RWPE1 (cell line): ENCODE data around the gene BICDL1.

ENCODE experiments used
- CTCF ChIA-PET: fragments of 350-600 bp; sonication (Branson Sonifier 250); formaldehyde crosslinking; extraction: SDS; loops from one replicate; lab custom pipeline; 2021; lab: Yijun Ruan, JAX
- POLR2A ChIA-PET: fragments of 400-600 bp; formaldehyde crosslinking; extraction: SDS; loops from one replicate; lab custom pipeline; 2020; ENCODE audit warnings: antibody characterized with exemption; ENCODE audit not compliant: low non-redundant PET; lab: Yijun Ruan, JAX
- DNase-seq: peaks from one replicate; pipeline ENCODE4 v3.0.0; 2012; ENCODE audit warnings: low spot score
- H3K27ac ChIP-seq: fragments of 450-650 bp; 2 replicates; pipeline ENCODE4 v1.5.1; 2017
- CTCF ChIP-seq: fragments of 450-650 bp; conservative IDR thresholded peaks from 2 replicates; pipeline ENCODE4 v1.5.1; 2017; ENCODE audit warnings: low read depth, mild to moderate bottlenecking

BICDL1 gene

GRCh38 chr12:120091371-120092090 is 102.5 kb downstream of the BICDL1 start:
- ChIA-PET POLR2A (no interaction called here), CTCF (interaction anchor here (0.6 kb wide), 1 partner anchor 203 kb away, joined by 6 read pairs; no protein-coding TSS in a partner anchor)
- peak overlapping the region; percentile 63 for H3K27ac ChIP-seq
- TF ChIP-seq CTCF: no peak
- no peak for DNase-seq

DNA sequence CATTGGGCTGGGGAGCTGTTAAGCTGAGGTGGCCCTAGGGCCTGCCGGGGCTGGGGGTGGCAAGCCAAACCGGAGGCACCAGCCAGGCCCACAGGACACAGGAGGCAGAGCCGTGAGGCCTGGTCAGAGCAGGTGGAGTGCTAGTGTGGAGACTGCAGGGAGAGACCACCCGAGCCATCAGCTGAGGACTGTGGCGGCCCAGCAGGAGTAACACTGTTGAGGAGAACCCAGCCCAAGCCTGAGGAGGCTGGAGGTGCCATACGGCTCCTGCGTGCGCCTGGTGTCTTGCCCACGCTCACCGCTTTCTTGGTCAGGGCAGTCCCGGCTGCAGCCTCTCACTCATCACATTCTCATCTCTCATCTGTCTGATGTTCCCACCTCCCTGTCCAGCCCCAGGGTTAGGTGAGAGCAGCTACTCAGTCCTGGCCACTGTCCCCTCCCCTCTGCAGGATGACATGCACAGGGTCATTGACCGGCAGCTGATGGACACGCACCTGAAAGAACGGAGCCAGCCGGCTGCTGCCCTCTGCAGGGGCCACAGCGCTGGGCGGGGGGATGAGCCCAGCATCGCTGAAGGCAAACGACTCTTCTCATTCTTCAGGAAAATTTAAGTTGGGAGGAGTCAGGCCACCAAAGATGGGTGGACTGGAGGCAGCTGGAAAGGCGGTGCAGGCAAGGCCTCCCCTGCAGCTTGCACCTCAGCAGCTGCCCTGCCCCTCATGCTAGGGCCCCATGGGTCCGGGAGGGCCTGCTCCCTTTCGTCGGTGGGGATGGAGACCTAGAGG is 103.7 kb downstream of the BICDL1 start:
- no peak for DNase-seq
- POLR2A ChIA-PET: no interaction called here
- CTCF ChIA-PET: no interaction called here
- no peak for TF ChIP-seq CTCF
- peak overlapping the region; percentile 63 for H3K27ac ChIP-seq

GRCh38 chr12:120093336-120093591 is 104.2 kb downstream of the BICDL1 start:
- POLR2A ChIA-PET: no interaction called here
- CTCF ChIA-PET: no interaction called here
- TF ChIP-seq CTCF: no peak
- peak overlapping the region; percentile 63 for H3K27ac ChIP-seq
- DNase-seq: no peak

GRCh38 chr12:120093592-120094355 is 104.7 kb downstream of the BICDL1 start:
- TF ChIP-seq CTCF: no peak
- H3K27ac ChIP-seq: peak overlapping the region; percentile 63
- POLR2A ChIA-PET: no interaction called here
- CTCF ChIA-PET: interaction anchor here (0.6 kb wide), 1 partner anchor 117 kb away, joined by 3 read pairs; no protein-coding TSS in a partner anchor
- DNase-seq: no peak

DNA sequence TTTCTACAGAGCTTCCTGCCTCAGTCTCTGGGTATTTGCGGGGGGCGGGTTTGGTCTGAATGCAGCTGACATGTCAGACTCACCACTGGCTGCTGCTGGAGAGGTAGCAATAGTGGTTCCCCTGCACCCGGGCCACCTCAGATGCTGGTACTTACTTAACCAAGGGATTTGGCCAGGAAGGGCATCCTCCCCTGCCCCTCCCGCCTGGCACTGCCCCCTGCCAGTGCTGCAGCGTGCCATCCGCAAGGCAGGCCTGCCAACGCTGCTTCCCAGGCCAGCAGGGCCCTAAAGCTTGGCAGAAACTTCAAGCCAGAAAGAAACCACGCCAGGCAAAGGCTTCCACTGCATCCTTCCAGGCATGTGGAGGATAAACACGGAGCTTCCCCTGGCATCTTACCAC is 105.4 kb downstream of the BICDL1 start:
- H3K27ac ChIP-seq: peak overlapping the region; percentile 63

More for the DNA sequence above, 105.4 kb downstream of the BICDL1 start:
- ChIA-PET POLR2A (no interaction called here), CTCF (no interaction called here)
- no peak for TF ChIP-seq CTCF
- DNase-seq: no peak
